Loucy (cell line): ENCODE results near the gene HSF2BP.
"Not testable (repeated sequence)": the region's sequence is repeated elsewhere in the genome, so short reads cannot be mapped to it uniquely, and the experiment has no call there.

Experiments used
- H2AFZ ChIP-seq: fragments of 200-600 bp; sonication (generic); 2 replicates; pipeline ENCODE4 v1.6.0; 2016; ENCODE audit warnings: antibody characterized with exemption, mild to moderate bottlenecking, low read length, moderate library complexity
- H3F3A ChIP-seq: fragments of 200-600 bp; 2 replicates; pipeline ENCODE4 v1.6.0; 2016; ENCODE audit warnings: antibody characterized with exemption, low read depth, mild to moderate bottlenecking
- H3K27me3 ChIP-seq: fragments of 200-600 bp; sonication (generic); 2 replicates; pipeline ENCODE4 v1.6.1; 2014; ENCODE audit warnings: low read length, mild to moderate bottlenecking; ENCODE audit not compliant: insufficient read depth, poor library complexity, severe bottlenecking
- H3K36me3 ChIP-seq: fragments of 200-600 bp; sonication (generic); 2 replicates; pipeline ENCODE4 v1.6.1; 2016; ENCODE audit warnings: low read length; ENCODE audit not compliant: insufficient read depth
- H3K4me1 ChIP-seq: fragments of 200-600 bp; sonication (generic); 2 replicates; pipeline ENCODE4 v1.5.1; 2014; ENCODE audit warnings: low read length, mild to moderate bottlenecking; ENCODE audit not compliant: insufficient read depth, poor library complexity, severe bottlenecking
- H3K4me2 ChIP-seq: fragments of 200-600 bp; sonication (generic); 2 replicates; pipeline ENCODE4 v1.6.0; 2014; ENCODE audit warnings: antibody characterized with exemption, low read length, low read depth, mild to moderate bottlenecking; ENCODE audit not compliant: poor library complexity, severe bottlenecking
- H3K4me3 ChIP-seq: fragments of 200-600 bp; sonication (generic); 2 replicates; pipeline ENCODE4 v1.5.1; 2014; ENCODE audit warnings: low read length, mild to moderate bottlenecking, mixed read lengths; ENCODE audit not compliant: poor library complexity, severe bottlenecking
- H3K79me2 ChIP-seq: fragments of 200-600 bp; sonication (generic); 2 replicates; pipeline ENCODE4 v1.6.1; 2014; ENCODE audit warnings: low read length; ENCODE audit not compliant: insufficient read depth
- H3K9ac ChIP-seq: fragments of 200-600 bp; sonication (generic); 2 replicates; pipeline ENCODE4 v1.6.0; 2014; ENCODE audit warnings: mild to moderate bottlenecking, low read depth, low read length, moderate library complexity; ENCODE audit not compliant: poor library complexity, severe bottlenecking
- H3K9me2 ChIP-seq: fragments of 200-600 bp; sonication (generic); replicated peaks from 2 replicates; pipeline ENCODE4 v1.6.1; 2016; ENCODE audit warnings: low read depth, low read length, mixed read lengths
- H3K9me3 ChIP-seq: fragments of 200-600 bp; sonication (generic); 2 replicates; pipeline ENCODE4 v1.6.1; 2014; ENCODE audit warnings: mild to moderate bottlenecking, antibody characterized with exemption, low read length, low read depth; ENCODE audit not compliant: insufficient read depth
- H4K20me1 ChIP-seq: fragments of 200-600 bp; sonication (generic); 2 replicates; pipeline ENCODE4 v1.6.0; 2014; ENCODE audit warnings: antibody characterized with exemption, low read length, mild to moderate bottlenecking; ENCODE audit not compliant: insufficient read depth, poor library complexity, severe bottlenecking

Gene HSF2BP

GRCh38 chr21:43486051-43486450 lies 173.2 kb downstream of the HSF2BP start:
- H3F3A ChIP-seq, H2AFZ ChIP-seq, H3K27me3 ChIP-seq, H3K79me2 ChIP-seq, H3K9me3 ChIP-seq, H3K9me2 ChIP-seq, H3K4me2 ChIP-seq, H3K36me3 ChIP-seq, H3K9ac ChIP-seq, H3K4me1 ChIP-seq, H4K20me1 ChIP-seq, H3K4me3 ChIP-seq: not testable (repeated sequence)

GRCh38 chr21:43485016-43485415 lies 174.3 kb downstream of the HSF2BP start:
- H3K27me3 ChIP-seq, H2AFZ ChIP-seq, H4K20me1 ChIP-seq, H3K4me3 ChIP-seq, H3K36me3 ChIP-seq, H3F3A ChIP-seq, H3K4me2 ChIP-seq, H3K9me2 ChIP-seq, H3K9ac ChIP-seq, H3K79me2 ChIP-seq, H3K9me3 ChIP-seq, H3K4me1 ChIP-seq: not testable (repeated sequence)

GRCh38 chr21:43479197-43479596 lies 180.1 kb downstream of the HSF2BP start:
- not testable (repeated sequence) for H3K4me1 ChIP-seq, H3K4me3 ChIP-seq, H3K79me2 ChIP-seq, H3K27me3 ChIP-seq, H2AFZ ChIP-seq, H3K9ac ChIP-seq, H4K20me1 ChIP-seq, H3K36me3 ChIP-seq, H3K9me2 ChIP-seq, H3F3A ChIP-seq, H3K9me3 ChIP-seq, H3K4me2 ChIP-seq
